DMS 273 (cell line): ENCODE results near the gene PRAC1.

ENCODE experiments used
- DNase-seq: peaks from one replicate; lab custom pipeline; 2025; ENCODE audit not compliant: unreplicated experiment; lab: John Stamatoyannopoulos, UW

PRAC1 gene

GRCh38 chr17:48722201-48722907, at the start of gene PRAC1:
Gene PRAC1, minus strand, starts transcription at chr17:48722518. Its CDS starts 126 bp downstream, at chr17:48722392.
- no peak for DNase-seq

- DNase-seq = no peak
These were observed 48.6 kb upstream of the PRAC1 start for GRCh38 chr17:48770954-48771353.

GRCh38 chr17:48769009-48769675, 46.8 kb upstream of the PRAC1 start:
- DNase-seq = no peak

- DNase-seq = no peak
These were observed 45.0 kb upstream of the PRAC1 start for GRCh38 chr17:48767263-48767774.

GRCh38 chr17:48761114-48761513, 38.8 kb upstream of the PRAC1 start:
- no peak for DNase-seq

GRCh38 chr17:48760411-48760810, 38.1 kb upstream of the PRAC1 start:
- no peak for DNase-seq

- no peak for DNase-seq
These were observed 37.0 kb upstream of the PRAC1 start for GRCh38 chr17:48759288-48759687.

- DNase-seq = no peak
These were observed 35.2 kb upstream of the PRAC1 start for GRCh38 chr17:48757524-48757961.

- DNase-seq = no peak
These were observed 34.5 kb upstream of the PRAC1 start for GRCh38 chr17:48756830-48757251.

GRCh38 chr17:48755356-48755755, 33.0 kb upstream of the PRAC1 start:
- DNase-seq = no peak

- no peak for DNase-seq
These were observed 32.4 kb upstream of the PRAC1 start for GRCh38 chr17:48754500-48755261.

GRCh38 chr17:48753794-48754499, 31.6 kb upstream of the PRAC1 start:
- no peak for DNase-seq

GRCh38 chr17:48752399-48753288, 30.3 kb upstream of the PRAC1 start:
- DNase-seq = no peak

- no peak for DNase-seq
These were observed 29.5 kb upstream of the PRAC1 start for GRCh38 chr17:48751733-48752398.

- peak; percentile 27 for DNase-seq
These were observed 28.9 kb upstream of the PRAC1 start for GRCh38 chr17:48751172-48751571.

- DNase-seq = no peak
These were observed 27.6 kb upstream of the PRAC1 start for GRCh38 chr17:48749621-48750553.

GRCh38 chr17:48748718-48749566, 26.6 kb upstream of the PRAC1 start:
- no peak for DNase-seq
